Measurements from ENCODE around the gene RCBTB2.
"Not testable (repeated sequence)": the region's sequence is repeated elsewhere in the genome, so short reads cannot be mapped to it uniquely, and the experiment has no call there.

The RCBTB2 gene

GRCh38 chr13:48492470-48493065 is 40.3 kb downstream of the RCBTB2 start:
- peak; percentile 58 for DNase-seq

GRCh38 chr13:48492096-48492440 is 40.8 kb downstream of the RCBTB2 start:
- DNase-seq = no peak

DNA sequence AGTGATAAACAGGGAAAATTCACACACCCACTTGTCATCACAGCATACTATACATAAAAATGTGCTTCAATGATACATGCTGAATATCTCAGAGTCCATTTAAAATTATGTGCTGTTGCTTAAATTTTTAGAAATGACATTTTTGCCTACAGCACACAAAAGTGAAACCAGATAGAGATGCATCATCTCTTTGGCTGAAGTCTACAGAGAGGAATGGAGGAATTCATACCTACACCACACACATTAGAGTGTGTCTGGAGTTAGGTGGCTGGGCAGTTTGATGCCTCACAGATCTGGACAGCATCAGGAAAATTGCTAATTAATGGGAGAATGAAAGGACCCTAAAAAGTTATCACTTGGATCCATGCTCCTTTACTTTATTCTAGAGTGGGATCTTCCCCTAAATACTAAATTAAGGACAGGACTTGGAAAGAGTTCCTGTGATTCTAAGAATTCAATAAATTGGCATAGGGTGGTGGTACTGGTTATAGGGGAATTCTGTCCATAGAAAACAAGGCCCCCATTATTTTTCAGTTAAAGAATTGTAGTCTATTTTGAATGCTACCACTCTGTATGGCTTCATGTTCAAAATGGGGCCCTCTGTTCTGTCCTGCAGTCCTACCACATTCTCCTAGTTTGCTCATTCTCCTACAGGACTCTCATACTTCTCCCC is 41.3 kb downstream of the RCBTB2 start:
- DNase-seq = no peak

- no peak for DNase-seq
Measured at GRCh38 chr13:48490241-48490640, 42.6 kb downstream of the RCBTB2 start.

GRCh38 chr13:48489666-48490065 is 43.2 kb downstream of the RCBTB2 start:
- no peak for DNase-seq

- no peak for DNase-seq
Measured at GRCh38 chr13:48488995-48489394, 43.9 kb downstream of the RCBTB2 start.

DNA sequence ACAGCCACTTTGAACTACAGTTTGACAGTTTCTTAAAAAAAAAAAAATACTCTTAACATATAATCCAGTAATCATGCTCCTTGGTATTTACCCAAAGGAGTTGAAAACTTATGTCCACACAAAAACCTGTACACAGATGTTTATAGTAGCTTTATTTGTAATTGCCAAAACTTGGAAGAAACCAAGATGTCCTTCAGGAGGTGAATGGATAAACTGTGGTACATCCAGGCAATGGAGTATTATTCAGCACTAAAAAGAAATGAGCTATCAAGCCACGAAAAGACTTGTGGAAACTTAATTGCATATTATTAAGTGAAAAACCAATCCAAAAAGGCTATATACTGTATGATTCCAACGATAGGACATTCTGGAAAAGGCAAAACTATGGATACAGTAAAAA is 44.9 kb downstream of the RCBTB2 start:
- no peak for DNase-seq

- no peak for DNase-seq
Measured at GRCh38 chr13:48486836-48487235, 46.0 kb downstream of the RCBTB2 start.

DNA sequence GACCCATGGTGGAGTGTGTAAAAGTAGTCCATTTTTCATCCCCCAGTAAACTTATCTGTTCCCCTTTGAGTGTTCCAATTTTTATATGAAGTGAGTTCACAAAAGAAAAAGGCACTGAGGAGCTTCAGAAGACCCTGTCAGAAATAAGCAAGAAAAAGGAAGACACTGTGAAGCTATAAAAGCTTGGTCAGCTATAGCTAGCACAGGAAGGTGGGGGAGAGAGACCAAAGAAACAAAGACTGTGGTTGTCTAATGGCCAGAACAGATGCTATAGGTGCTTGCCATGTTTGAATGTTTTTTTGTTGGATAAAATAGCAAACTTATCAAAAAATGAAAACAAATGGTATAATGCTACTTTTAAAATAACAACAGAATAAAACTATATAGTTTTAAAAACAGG is 46.5 kb downstream of the RCBTB2 start:
- no peak for DNase-seq

GRCh38 chr13:48485432-48485831 is 47.4 kb downstream of the RCBTB2 start:
- DNase-seq = no peak

GRCh38 chr13:48483575-48483974 is 49.3 kb downstream of the RCBTB2 start:
- no peak for DNase-seq

- DNase-seq = no peak
Measured at GRCh38 chr13:48478391-48478790, 54.5 kb downstream of the RCBTB2 start.

DNA sequence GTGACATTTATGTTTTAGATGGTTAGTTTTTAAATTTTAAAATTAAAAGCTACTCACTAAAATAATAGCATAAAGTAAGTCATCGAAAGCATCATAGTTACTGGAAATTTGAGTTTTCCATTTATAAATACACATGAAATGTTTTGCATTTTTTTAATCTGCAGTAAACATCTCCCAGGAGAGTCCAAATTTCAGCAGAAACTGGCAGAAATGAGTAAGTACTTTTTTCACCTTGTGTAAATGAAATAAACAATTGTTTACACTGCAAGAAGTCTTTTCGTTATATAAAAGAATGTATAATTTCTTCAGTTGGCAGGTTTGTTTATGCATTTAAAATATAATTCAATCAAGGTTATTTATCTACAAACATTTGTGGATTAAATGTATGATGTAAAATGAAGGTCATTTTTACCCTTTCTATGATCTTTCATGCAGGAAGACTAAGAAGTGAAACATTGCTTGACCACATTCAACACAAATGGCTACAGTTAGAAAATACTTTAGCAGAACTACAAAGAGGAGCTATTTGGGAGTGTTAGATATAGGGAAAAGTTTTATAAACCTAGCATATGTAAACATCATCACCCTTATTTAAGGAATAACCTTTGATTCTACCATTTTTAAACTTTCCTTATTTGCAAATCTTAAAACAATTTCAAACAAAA is 55.6 kb downstream of the RCBTB2 start:
- no peak for DNase-seq

- DNase-seq = no peak
Measured at GRCh38 chr13:48476686-48477085, 56.2 kb downstream of the RCBTB2 start.

- DNase-seq = no peak
Measured at GRCh38 chr13:48476215-48476614, 56.7 kb downstream of the RCBTB2 start.

GRCh38 chr13:48475230-48475629 is 57.6 kb downstream of the RCBTB2 start:
- DNase-seq = no peak

DNA sequence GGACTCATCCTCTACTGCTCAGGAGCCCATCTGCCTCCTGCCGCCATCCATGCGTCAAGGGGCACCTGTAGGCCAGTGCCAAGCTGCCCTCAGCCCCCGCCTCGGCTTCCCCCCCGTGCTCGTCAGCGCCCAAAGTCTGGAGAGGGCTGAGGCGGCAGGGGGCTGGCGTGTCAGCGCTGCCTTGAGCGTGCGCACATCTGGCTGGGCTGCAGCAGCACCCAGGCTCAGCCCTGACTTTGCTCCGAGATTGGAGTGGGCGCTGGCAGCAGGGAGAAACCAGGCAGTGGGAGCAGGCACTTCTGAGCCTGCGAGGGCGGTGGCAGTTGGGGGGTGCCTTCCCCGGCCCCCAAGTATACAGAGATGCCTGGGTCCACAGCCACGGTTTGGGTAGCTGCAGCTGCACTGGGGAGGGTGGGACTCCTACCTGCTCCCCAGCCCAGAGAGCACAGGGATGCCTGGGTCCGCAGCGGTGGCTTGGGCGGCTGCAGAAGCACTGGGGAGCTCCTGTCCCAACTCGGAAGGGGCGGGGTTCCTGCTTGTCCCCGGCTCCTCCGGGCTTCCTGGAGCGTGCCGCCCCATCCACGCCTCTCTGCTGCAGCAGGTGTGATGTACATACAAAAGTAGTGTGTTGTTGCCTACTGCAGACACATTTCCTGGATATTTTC is 75.2 kb downstream of the RCBTB2 start:
- no peak for DNase-seq

GRCh38 chr13:48456546-48456945 is 76.3 kb downstream of the RCBTB2 start:
- DNase-seq = no peak

- DNase-seq = not testable (repeated sequence)
Measured at GRCh38 chr13:48451196-48451595, 81.7 kb downstream of the RCBTB2 start.

- DNase-seq = no peak
Measured at GRCh38 chr13:48449656-48450055, 83.2 kb downstream of the RCBTB2 start.

DNA sequence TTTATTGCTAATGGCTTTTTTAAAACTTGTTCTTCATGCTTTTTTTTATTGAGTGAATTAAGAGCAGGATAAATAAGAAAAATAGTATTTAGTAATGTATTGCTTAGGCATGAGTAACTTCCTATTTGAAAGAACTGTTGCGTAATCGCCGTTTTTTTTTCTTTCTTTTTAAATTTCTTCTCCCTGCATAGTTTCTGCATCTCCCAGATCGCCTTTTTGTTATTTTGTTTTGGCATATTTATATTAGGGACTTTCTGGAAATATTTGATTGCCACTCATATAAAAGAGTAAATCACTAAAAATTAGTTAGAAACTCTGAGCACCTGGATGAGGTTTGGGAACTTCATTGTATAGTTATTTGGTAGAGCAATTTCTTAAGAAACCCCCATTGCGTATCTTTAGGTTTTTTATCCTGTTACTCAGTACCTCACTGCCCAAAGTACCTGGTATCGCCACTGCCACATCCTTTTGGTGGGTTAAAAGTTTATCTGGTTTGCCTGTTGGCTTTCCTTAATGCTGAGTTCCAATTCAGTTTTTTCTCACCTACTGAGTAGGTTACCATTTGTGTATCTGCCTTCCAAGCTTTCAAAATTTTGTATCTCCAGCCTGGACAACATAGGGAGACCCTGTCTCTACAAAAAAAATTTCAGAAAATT is 83.8 kb downstream of the RCBTB2 start:
- DNase-seq = no peak

DNA sequence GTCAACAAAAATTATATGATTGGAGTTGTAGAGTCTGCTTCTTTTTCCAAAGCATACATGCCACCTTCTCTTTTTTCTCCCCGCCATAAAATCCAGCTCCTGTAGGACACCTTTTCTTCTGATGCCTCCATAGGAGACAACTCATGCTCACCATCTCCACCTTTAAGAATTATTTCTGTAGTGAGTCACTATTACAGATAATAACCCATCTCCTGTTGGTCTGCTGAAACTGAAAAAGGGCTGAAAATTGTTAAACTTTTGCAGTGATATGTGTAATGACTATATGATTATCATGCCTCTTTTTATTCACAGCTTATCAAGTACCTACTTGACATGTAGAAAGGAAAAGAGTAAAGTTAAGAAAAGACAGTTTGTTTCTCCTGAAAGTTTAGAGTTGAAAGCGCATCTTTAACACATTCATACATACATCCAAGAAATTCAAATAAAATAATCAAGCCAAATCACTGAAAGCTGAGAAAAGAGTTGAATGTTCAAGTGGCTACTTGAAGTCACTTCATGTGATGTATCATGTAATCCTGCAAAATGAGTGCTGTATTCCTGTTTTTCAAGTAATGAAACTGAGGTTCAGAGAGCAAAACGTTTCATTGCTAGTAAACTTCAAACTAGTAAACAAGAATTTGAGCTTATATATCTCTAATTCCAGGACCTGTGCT is 84.5 kb downstream of the RCBTB2 start:
- no peak for DNase-seq

GRCh38 chr13:48446464-48446863 is 86.4 kb downstream of the RCBTB2 start:
- no peak for DNase-seq
